ENCODE data around the gene GPN2. TPM values are rescaled to one million over a fixed set of nuclear protein-coding genes. Genes with fewer than 3 reads are reported as not detected.

GPN2 gene
- total RNA-seq, 6 experiments from 2014 or later: 28.4 to 39.3 (median 36.1) TPM

GRCh38 chr1:26827663-26828062 lies 62.4 kb downstream of the GPN2 start:
- no peak for DNase-seq
- peaks cover 8% of the 10 kb centered on the region; the same call in 1 of the 2 replicates for H3K36me3 Mint-ChIP-seq (ENCODE audit: low read depth)
- peaks cover 1% of the 10 kb centered on the region for H3K27me3 Mint-ChIP-seq (ENCODE audit: insufficient read depth)
- peak overlapping the region; percentile 90 for H3K4me3 Mint-ChIP-seq
- H3K4me1 Mint-ChIP-seq (ENCODE audit: low read depth): peaks cover 37% of the 10 kb centered on the region
- no peak for TF ChIP-seq CTCF (IDR thresholded peaks at IDR 0.05)
- peak overlapping the region; percentile 50 for H3K27ac Mint-ChIP-seq
- no peaks in the 10 kb centered on the region for H3K9me3 Mint-ChIP-seq

- peaks cover 37% of the 10 kb centered on the region for H3K4me1 Mint-ChIP-seq (ENCODE audit: low read depth)
- TF ChIP-seq CTCF (IDR thresholded peaks at IDR 0.05): no peak
- peaks cover 1% of the 10 kb centered on the region for H3K27me3 Mint-ChIP-seq (ENCODE audit: insufficient read depth)
- no peak for DNase-seq
- peak overlapping the region; percentile 50 for H3K27ac Mint-ChIP-seq
- peak overlapping the region; percentile 90 for H3K4me3 Mint-ChIP-seq
- no peaks in the 10 kb centered on the region for H3K9me3 Mint-ChIP-seq
- peaks cover 4% of the 10 kb centered on the region; the same call in 1 of the 2 replicates for H3K36me3 Mint-ChIP-seq (ENCODE audit: low read depth)
Observed at GRCh38 chr1:26827106-26827604, 62.9 kb downstream of the GPN2 start.

- no peaks in the 10 kb centered on the region for H3K9me3 Mint-ChIP-seq
- H3K4me1 Mint-ChIP-seq (ENCODE audit: low read depth): peaks cover 37% of the 10 kb centered on the region
- H3K4me3 Mint-ChIP-seq: peak within 1 kb of the TSS; percentile 90
- no peaks in the 10 kb centered on the region for H3K36me3 Mint-ChIP-seq (ENCODE audit: low read depth)
- TF ChIP-seq CTCF (IDR thresholded peaks at IDR 0.05): peak; percentile 66
- no peaks in the 10 kb centered on the region; the same call in 1 of the 2 replicates for H3K27me3 Mint-ChIP-seq (ENCODE audit: insufficient read depth)
- peak; percentile 13 for DNase-seq
- peak within 1 kb of the TSS; percentile 50 for H3K27ac Mint-ChIP-seq
Observed at GRCh38 chr1:26826261-26827105, 63.6 kb downstream of the GPN2 start, which contains the start of gene ZDHHC18. ZDHHC18 (plus strand) TSS chr1:26826688; CDS start chr1:26826805, 117 bp downstream.

Other genes with a start within 250 kb of the GPN2 start
- 10 to 100 TPM; 46.1 to 51.2 (median 49.2) TPM for gene ARID1A, start 194.3 kb downstream of the GPN2 start, total RNA-seq (2021; fragmentation: NEBNext Ultra II Directional; extraction: Animal tissue kit (Norgen Biotek cat#: 25700))
- 10 to 100 TPM; 11.5 to 16.4 (median 13.6) TPM for gene PIGV, start 102.3 kb downstream of the GPN2 start, total RNA-seq (2021; fragmentation: NEBNext Ultra II Directional; extraction: Animal tissue kit (Norgen Biotek cat#: 25700))
- 10 to 100 TPM; 19.2 to 31.6 (median 23.8) TPM for gene ZDHHC18, start 63.6 kb downstream of the GPN2 start, total RNA-seq (2021; fragmentation: NEBNext Ultra II Directional; extraction: Animal tissue kit (Norgen Biotek cat#: 25700))
- under 1 TPM in 4 of 6 experiments, not detected in 2; 0.11 to 0.28 (median 0.20) TPM for gene SFN, start 27.1 kb downstream of the GPN2 start, total RNA-seq (2021; fragmentation: NEBNext Ultra II Directional; extraction: Animal tissue kit (Norgen Biotek cat#: 25700))
- gene GPATCH3, start 10.2 kb upstream of the GPN2 start, total RNA-seq (2021; fragmentation: NEBNext Ultra II Directional; extraction: Animal tissue kit (Norgen Biotek cat#: 25700)): 10 to 100 TPM in 3 of 6 experiments, 1 to 10 TPM in 3; 8.6 to 12.0 (median 10.2) TPM
- not detected for gene NR0B2, start 23.7 kb upstream of the GPN2 start, total RNA-seq (2021; fragmentation: NEBNext Ultra II Directional; extraction: Animal tissue kit (Norgen Biotek cat#: 25700))
- gene NUDC, start 31.5 kb upstream of the GPN2 start, total RNA-seq (2021; fragmentation: NEBNext Ultra II Directional; extraction: Animal tissue kit (Norgen Biotek cat#: 25700)): 10 to 100 TPM; 69.1 to 92.6 (median 87.6) TPM
- gene KDF1, start 70.2 kb upstream of the GPN2 start, total RNA-seq (2021; fragmentation: NEBNext Ultra II Directional; extraction: Animal tissue kit (Norgen Biotek cat#: 25700)): not detected
- 100 to 1,000 TPM; 203 to 241 (median 217) TPM for gene TRNP1, start 103.4 kb upstream of the GPN2 start, total RNA-seq (2021; fragmentation: NEBNext Ultra II Directional; extraction: Animal tissue kit (Norgen Biotek cat#: 25700))
- 1 to 10 TPM; 3.1 to 5.5 (median 3.6) TPM for gene TENT5B, start 122.6 kb upstream of the GPN2 start, total RNA-seq (2021; fragmentation: NEBNext Ultra II Directional; extraction: Animal tissue kit (Norgen Biotek cat#: 25700))